ENCODE results near the gene ARPC3. TPM values are rescaled to one million over a fixed set of nuclear protein-coding genes. Genes with fewer than 3 reads are reported as not detected.

ARPC3 gene
- total RNA-seq, 1 experiment from 2014 or later = 302 TPM

GRCh38 chr12:110458756-110459155 lies 8.6 kb upstream of the ARPC3 start:
- H3K4me1 Mint-ChIP-seq (ENCODE audit: low read depth, unreplicated experiment) = no peaks in the 10 kb centered on the region
- TF ChIP-seq, protein P1, sequence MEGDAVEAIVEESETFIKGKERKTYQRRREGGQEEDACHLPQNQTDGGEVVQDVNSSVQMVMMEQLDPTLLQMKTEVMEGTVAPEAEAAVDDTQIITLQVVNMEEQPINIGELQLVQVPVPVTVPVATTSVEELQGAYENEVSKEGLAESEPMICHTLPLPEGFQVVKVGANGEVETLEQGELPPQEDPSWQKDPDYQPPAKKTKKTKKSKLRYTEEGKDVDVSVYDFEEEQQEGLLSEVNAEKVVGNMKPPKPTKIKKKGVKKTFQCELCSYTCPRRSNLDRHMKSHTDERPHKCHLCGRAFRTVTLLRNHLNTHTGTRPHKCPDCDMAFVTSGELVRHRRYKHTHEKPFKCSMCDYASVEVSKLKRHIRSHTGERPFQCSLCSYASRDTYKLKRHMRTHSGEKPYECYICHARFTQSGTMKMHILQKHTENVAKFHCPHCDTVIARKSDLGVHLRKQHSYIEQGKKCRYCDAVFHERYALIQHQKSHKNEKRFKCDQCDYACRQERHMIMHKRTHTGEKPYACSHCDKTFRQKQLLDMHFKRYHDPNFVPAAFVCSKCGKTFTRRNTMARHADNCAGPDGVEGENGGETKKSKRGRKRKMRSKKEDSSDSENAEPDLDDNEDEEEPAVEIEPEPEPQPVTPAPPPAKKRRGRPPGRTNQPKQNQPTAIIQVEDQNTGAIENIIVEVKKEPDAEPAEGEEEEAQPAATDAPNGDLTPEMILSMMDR (IDR thresholded peaks at IDR 0.05; ENCODE audit: insufficient read depth in 1 of 2, low read depth in 1 of 2, low read length in 1 of 2, severe bottlenecking in 1 of 2, unreplicated experiment in 1 of 2) = no peak
- DNase-seq = no peak
- BruUV-seq (replicated peaks) = no TSS peak
- H3K27me3 Mint-ChIP-seq (ENCODE audit: insufficient read depth, unreplicated experiment) = no peaks in the 10 kb centered on the region
- no peaks in the 10 kb centered on the region for H3K9me3 Mint-ChIP-seq (ENCODE audit: unreplicated experiment)
- POLR2A ChIA-PET = interaction anchor here (0.5 kb wide), 1 partner anchor 117 kb away, joined by 4 read pairs; no protein-coding TSS in a partner anchor
- intact Hi-C loops (cut with micrococcal nuclease; ENCODE audit: unreplicated experiment) = no loop called here
- H3K4me3 Mint-ChIP-seq (ENCODE audit: unreplicated experiment) = no peak overlapping the region
- H3K36me3 Mint-ChIP-seq (ENCODE audit: insufficient read depth, unreplicated experiment) = peaks cover 33% of the 10 kb centered on the region
- H3K9me3 ChIP-seq = no peaks in the 10 kb centered on the region
- CTCF ChIA-PET = no interaction called here
- H3K27ac Mint-ChIP-seq (ENCODE audit: unreplicated experiment) = no peak overlapping the region
- no peaks in the 10 kb centered on the region for H3K4me1 ChIP-seq
- H3K27me3 ChIP-seq (replicated peaks; ENCODE audit: control insufficient read depth, insufficient read depth, low read length) = no peaks in the 10 kb centered on the region
- no peak overlapping the region for H3K4me3 ChIP-seq (ENCODE audit: low read depth, low read length)
- H3K36me3 ChIP-seq (ENCODE audit: control insufficient read depth, insufficient read depth, low read length) = no peaks in the 10 kb centered on the region

- ChIA-PET POLR2A (interaction anchor here (0.5 kb wide), 1 partner anchor 33 kb away, joined by 6 read pairs; no protein-coding TSS in a partner anchor), CTCF (no interaction called here)
- Mint-ChIP-seq H3K4me1 (ENCODE audit: low read depth, unreplicated experiment) (no peaks in the 10 kb centered on the region), H3K27me3 (ENCODE audit: insufficient read depth, unreplicated experiment) (no peaks in the 10 kb centered on the region), H3K9me3 (ENCODE audit: unreplicated experiment) (no peaks in the 10 kb centered on the region), H3K27ac (ENCODE audit: unreplicated experiment) (no peak overlapping the region), H3K4me3 (ENCODE audit: unreplicated experiment) (no peak overlapping the region), H3K36me3 (ENCODE audit: insufficient read depth, unreplicated experiment) (peaks cover 65% of the 10 kb centered on the region)
- no TSS peak for BruUV-seq (replicated peaks)
- TF ChIP-seq, protein P1 (IDR thresholded peaks at IDR 0.05; ENCODE audit: insufficient read depth in 1 of 2, low read depth in 1 of 2, low read length in 1 of 2, severe bottlenecking in 1 of 2, unreplicated experiment in 1 of 2) = no peak
- DNase-seq = no peak
- intact Hi-C loops (cut with micrococcal nuclease; ENCODE audit: unreplicated experiment) = loop anchor here (5.0 kb wide), 2 partner anchors 49 to 434 kb away; partner anchors contain the start of genes RAD9B and VPS29
- H3K27me3 ChIP-seq (replicated peaks; ENCODE audit: control insufficient read depth, insufficient read depth, low read length) = no peaks in the 10 kb centered on the region
- H3K4me1 ChIP-seq = peaks cover 5% of the 10 kb centered on the region
- no peaks in the 10 kb centered on the region for H3K9me3 ChIP-seq
- no peak overlapping the region for H3K4me3 ChIP-seq (ENCODE audit: low read depth, low read length)
- peaks cover 1% of the 10 kb centered on the region; the same call in 1 of the 2 replicates for H3K36me3 ChIP-seq (ENCODE audit: control insufficient read depth, insufficient read depth, low read length)
Observed at GRCh38 chr12:110453569-110454296, 3.6 kb upstream of the ARPC3 start.

DNA sequence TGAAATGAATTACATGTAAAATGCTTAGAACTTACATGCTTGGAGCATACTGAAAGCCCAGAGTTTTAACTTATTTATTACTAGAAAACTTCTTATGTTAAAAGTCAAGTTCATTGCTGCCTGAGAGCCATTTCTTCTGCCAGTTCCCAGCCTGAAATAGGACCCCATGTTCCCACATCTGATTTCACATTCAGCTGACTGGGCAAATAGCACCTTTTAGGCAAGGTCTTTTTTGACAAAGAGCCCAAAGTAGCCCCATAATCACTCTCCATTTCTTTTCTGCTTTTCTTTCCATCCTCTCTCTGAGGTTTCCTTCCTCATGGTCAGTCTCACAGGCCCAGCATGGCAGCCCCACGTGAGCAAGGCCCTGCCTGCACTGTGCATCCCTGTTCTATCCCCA lies 1.1 kb upstream of the ARPC3 start:
- H3K4me3 ChIP-seq (ENCODE audit: low read depth, low read length) = no peak overlapping the region
- Mint-ChIP-seq H3K4me1 (ENCODE audit: low read depth, unreplicated experiment) (no peaks in the 10 kb centered on the region), H3K27ac (ENCODE audit: unreplicated experiment) (peak overlapping the region; percentile 98), H3K9me3 (ENCODE audit: unreplicated experiment) (no peaks in the 10 kb centered on the region), H3K27me3 (ENCODE audit: insufficient read depth, unreplicated experiment) (no peaks in the 10 kb centered on the region), H3K4me3 (ENCODE audit: unreplicated experiment) (peak overlapping the region; percentile 31), H3K36me3 (ENCODE audit: insufficient read depth, unreplicated experiment) (peaks cover 79% of the 10 kb centered on the region)
- H3K27me3 ChIP-seq (replicated peaks; ENCODE audit: control insufficient read depth, insufficient read depth, low read length) = no peaks in the 10 kb centered on the region
- ChIA-PET CTCF (interaction anchor here (2.0 kb wide), 1 partner anchor 17 kb away, joined by 54 read pairs; the partner anchor contains the start of genes FAM216A and GPN3), POLR2A (interaction anchor here (2.2 kb wide), 1 partner anchor 50 kb away, joined by 13 read pairs; the partner anchor contains the start of genes RAD9B and VPS29)
- no TSS peak for BruUV-seq (replicated peaks)
- H3K4me1 ChIP-seq = peaks cover 5% of the 10 kb centered on the region
- no peaks in the 10 kb centered on the region for H3K9me3 ChIP-seq
- no peak for DNase-seq
- intact Hi-C loops (cut with micrococcal nuclease; ENCODE audit: unreplicated experiment) = loop anchor here (5.0 kb wide), 2 partner anchors 51 to 436 kb away; partner anchors contain the start of genes RAD9B and VPS29
- TF ChIP-seq, protein P1 (IDR thresholded peaks at IDR 0.05; ENCODE audit: insufficient read depth in 1 of 2, low read depth in 1 of 2, low read length in 1 of 2, severe bottlenecking in 1 of 2, unreplicated experiment in 1 of 2) = no peak
- peaks cover 1% of the 10 kb centered on the region for H3K36me3 ChIP-seq (ENCODE audit: control insufficient read depth, insufficient read depth, low read length)
